Stimulated activated CD4-positive, alpha-beta T cell treated with anti-CD3 and anti-CD28 coated beads, Interleukin-1b, Interleukin-23, amount 100 ng/mL, for 48 hours (primary cell): ENCODE results near the gene SERPINB3.
"Not testable (repeated sequence)": the region's sequence is repeated elsewhere in the genome, so short reads cannot be mapped to it uniquely, and the experiment has no call there.

Source experiments
- DNase-seq: peaks from one replicate; pipeline ENCODE4 v3.0.0-alpha.2; 2020

The SERPINB3 gene

DNA sequence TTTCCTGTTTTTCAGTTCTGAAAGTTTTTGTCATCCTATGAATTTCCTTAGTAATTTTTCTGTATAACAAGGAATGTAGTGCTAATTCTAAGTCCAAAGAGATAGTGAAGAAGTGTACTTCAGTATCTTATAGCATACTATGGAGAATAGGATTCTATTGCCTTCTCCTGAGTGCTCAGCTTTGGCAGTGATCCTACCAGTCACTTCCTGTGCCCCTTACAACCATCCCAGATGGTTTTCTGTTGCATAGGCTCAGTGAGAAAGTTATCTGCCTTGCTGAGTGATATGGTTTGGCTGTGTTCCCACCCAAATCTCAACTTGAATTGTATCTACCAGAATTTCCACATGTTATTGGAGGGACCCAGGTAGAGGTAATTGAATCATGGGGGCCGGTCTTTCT lies 17.0 kb downstream of the SERPINB3 start:
- not testable (repeated sequence) for DNase-seq

GRCh38 chr18:63644142-63644541 lies 17.6 kb downstream of the SERPINB3 start, which contains the start of gene SERPINB4:
Gene SERPINB4, minus strand, starts transcription at chr18:63644256. Its CDS starts 679 bp downstream, at chr18:63643577.
- DNase-seq, result not testable (repeated sequence)

GRCh38 chr18:63642668-63643356 lies 18.9 kb downstream of the SERPINB3 start:
- not testable (repeated sequence) for DNase-seq

- not testable (repeated sequence) for DNase-seq
Measured at GRCh38 chr18:63641157-63641680, 20.5 kb downstream of the SERPINB3 start.

DNA sequence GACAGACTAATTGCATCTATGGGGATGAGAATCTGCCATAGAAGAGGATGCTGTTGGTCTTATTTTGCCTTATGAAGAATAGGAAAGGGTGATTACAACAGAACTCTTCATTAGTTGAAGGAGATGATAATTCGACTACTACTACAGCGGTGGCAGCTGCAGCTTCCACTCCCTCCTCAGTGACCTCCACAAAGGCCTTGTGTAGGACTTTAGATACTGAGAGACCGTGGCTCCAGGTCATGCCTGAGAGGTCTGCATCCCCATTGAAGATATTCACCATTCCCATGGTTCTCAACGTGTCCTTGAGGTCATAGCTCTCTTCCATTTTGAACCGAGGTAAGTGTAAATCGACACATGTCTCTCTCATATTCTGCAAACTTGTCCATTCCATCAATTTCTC lies 24.0 kb downstream of the SERPINB3 start:
- DNase-seq, result no peak

- DNase-seq, result no peak
Measured at GRCh38 chr18:63627819-63628218, 33.9 kb downstream of the SERPINB3 start.

- no peak for DNase-seq
Measured at GRCh38 chr18:63626431-63626830, 35.3 kb downstream of the SERPINB3 start.

DNA sequence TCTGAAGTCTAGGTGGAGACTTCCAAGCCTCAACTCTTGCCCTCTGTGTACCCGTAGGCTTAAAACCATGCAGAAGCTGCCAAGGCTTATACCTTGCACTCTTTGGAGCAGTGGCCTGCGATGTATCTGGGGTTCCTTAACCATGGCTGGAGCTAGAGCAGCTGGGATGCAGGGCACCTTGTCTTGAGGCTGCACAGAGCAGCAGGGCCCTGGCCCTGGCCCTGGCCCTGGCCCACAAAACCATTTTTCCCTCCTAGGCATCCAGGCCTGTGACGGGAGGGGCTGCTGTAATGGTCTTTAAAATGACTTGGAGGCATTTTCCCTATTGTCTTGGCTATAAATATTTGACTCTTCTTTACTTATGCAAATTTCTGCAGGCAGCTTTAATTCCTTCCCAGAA lies 36.8 kb downstream of the SERPINB3 start:
- no peak for DNase-seq

DNA sequence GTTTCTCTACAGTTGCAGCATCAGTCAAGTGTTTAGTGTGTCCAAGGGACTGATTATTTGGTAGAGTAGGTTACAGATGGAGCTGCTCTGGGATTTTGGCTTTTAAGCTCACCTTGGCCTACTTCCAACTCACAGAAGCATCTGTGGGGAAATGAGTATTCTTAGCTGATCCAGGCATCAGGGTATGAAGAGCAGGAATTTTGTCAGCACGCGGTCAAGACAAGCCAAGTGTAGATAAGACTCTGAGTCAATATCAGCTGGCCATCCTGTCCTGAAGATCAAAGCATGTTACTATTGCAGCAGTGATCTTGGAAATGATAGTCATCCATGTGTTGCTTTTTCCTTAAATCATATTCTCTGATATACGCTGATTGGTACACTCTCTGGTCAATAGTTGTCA lies 42.0 kb downstream of the SERPINB3 start:
- no peak for DNase-seq

DNA sequence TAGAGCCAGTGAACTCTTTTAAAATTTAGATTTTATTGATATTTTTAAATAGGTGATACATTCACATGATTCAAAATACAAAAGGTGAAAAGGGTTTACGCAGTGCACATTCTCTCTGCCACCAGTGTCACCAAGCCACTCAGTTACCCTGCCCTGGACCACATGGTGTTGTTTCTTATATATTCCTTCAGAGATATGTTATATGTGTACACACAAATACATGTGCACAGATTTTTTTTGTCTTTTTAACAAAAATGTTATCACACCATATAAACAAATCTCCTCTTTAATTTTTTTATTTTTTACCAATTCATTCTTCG lies 43.8 kb downstream of the SERPINB3 start:
- DNase-seq, result no peak

- no peak for DNase-seq
Measured at GRCh38 chr18:63617049-63617914, 44.4 kb downstream of the SERPINB3 start.

DNA sequence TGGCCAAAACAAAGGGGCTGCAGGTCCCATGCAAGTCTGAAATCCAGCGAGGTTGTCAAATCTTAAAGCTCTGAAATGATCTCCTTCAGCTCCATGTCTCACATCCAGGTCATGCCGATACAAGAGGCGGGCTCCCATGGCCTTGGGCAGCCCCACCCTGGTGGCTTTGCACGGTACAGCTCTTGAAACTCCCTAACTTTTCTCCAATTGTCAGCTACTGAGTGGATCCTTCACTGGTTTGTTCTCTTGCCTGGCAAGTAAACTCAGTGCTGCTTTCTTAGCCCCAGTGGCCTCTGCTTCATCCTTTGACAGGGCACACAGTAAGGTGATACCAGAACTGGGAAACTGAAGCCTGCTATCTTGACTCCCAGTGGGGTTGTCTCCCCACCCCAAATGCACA lies 48.3 kb downstream of the SERPINB3 start:
- no peak for DNase-seq

DNA sequence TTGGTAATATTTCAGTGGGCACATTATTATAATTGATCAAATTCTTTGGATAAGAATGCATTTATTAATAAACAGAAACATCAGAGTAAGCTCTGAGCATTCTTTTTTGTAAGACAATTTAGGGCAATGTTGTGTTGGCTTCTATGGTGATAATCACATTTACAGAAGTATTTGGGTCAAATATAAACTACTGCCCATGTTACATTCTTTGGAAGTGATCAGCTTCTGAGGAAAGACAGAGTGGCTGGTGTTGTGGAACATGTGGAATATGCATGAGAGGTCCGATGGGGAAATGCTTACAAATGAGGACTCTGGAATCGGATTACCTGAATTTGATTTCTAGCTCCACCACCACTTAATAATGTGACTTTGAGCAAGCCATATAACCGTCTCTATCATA lies 55.2 kb downstream of the SERPINB3 start:
- DNase-seq, result no peak
